ENCODE results near the gene POLDIP2.
"Not testable (repeated sequence)": the region's sequence is repeated elsewhere in the genome, so short reads cannot be mapped to it uniquely, and the experiment has no call there.

The POLDIP2 gene

DNA sequence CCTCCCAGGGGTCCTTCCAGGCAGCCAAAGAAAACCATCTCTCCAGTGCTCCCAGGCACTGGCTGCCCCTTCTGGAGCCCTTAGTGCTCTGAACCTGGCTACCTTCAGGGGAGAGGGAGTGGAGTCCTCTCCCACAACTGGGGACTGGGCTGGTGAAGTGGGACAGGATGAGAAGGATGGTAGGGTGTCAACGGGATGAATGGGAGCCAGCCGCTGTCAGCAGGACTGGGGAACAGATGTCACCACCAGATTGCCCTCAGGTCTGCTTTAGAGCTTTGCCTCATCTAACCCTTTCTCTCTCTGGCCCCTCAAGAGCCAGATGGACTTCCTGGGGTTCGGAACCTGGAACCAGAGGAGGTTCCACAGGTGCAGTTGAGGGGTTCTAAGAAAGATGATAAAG lies 8.2 kb upstream of the POLDIP2 start:
- DNase-seq (ENCODE audit: low spot score) = no peak

DNA sequence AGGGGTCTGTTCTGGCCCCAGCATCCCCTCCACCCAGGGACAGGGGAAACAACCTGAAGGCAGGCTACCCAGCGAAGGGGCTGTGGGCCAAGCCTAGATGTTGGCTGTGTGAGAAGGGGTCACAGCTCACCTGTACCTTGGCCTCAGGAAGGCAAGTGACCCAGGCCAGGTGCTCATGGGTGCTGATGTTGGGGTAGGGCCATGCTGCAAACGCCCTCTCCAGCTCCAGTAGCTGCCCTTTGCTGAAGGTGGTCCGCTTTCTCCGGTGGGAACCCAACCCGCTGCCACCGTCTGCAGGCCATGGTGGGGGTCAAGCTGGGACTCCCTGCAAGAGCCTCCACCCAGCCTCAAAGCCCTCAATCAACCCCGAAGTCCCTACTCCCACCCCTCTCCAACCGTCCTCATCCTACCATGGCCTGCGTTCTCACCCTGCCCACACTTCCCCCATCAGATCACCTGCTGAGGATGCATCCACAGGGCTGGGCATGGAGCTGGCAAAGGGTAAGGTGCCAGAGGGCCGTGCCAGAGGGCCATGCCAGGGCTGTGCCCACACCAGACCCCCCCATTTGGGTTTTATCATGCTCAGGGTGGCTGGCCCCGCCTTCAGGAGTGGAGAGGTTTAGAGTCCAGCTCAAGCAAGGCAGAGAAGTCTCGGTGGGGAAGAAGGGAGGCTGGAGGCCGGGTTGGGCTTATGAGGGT lies 7.5 kb upstream of the POLDIP2 start, which contains the start of gene SEBOX:
SEBOX (minus strand) TSS at position 535 of the 699 bp plus-strand sequence; CDS start at position 487, 48 bp downstream.
- DNase-seq (ENCODE audit: low spot score) = no peak

DNA sequence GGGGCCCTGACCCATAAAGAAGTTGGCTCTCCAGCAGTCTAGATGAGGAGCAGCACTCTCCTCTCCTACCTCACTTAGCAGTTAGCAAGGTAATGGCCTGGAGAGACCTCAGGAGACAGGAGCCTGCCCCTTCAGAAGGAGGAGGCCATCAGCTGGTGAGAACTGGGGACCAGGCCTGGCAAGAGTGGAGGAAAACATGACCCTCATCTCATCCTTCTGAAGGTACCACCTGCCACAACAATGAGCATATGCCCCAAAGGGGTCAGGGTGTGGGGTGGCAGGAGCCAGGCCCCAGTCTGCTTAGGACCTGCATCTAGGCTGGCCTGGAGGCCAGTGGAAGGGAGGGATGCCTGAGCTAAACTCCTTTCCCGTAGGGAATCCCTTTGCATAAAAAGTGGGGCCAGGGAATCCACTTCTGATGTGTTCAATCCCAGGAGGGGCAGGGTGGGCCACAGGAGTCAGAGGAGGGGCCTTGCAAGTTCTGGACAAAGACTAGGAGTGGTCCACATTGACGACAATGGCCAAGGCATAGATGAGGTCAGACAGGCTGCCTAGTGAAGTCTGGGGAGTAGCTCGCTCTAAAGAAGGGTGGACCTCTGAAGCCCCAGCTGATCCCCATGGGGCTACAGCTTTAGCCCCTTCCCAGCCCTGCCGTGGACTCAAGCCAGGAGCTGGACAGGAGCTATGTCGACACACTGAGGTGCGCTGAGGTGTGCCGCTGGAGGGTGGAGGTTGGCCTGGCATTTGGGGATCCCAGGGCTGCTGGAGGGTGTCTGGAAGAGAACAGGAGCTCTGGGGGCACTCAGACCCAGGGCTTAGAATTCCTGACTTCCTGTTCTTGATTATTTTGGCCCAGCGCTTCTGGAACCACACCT lies 6.7 kb upstream of the POLDIP2 start:
- DNase-seq (ENCODE audit: low spot score) = no peak

DNA sequence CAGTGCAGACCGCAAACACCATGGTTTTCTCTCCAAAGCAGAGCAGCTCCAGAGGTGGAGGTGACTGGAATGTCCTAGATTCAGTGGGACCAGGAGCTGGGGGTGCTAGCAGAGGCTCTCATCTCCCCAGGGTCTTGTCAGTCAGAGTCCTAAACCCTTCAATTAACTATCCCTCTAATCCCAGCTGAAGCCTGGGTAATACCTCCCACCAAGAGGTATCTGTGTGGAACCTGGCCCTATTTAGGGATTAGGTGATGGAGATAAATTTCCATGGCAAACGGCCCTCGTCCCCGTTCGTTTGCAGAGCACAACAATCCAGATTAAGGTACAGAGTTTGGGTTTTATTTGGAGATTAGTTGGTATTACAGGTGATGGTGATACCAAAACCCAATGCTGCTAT lies 5.9 kb upstream of the POLDIP2 start:
- no peak for DNase-seq (ENCODE audit: low spot score)

DNA sequence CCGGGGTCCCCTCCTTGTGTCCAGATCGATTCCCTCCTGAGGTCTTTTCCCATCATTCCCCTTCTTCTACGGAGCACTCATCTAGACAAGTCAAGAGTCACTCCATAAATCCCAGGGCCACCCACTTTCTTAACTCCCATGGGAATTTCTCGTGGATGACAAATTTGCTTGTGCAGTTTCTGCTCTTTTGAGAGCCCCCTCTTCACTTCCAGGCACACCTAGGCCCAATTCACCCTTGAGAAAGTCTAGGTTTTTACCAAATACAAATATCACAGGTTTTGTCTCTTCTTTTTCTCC lies 522 bp upstream of the POLDIP2 start:
- DNase-seq (ENCODE audit: low spot score) = no peak

DNA sequence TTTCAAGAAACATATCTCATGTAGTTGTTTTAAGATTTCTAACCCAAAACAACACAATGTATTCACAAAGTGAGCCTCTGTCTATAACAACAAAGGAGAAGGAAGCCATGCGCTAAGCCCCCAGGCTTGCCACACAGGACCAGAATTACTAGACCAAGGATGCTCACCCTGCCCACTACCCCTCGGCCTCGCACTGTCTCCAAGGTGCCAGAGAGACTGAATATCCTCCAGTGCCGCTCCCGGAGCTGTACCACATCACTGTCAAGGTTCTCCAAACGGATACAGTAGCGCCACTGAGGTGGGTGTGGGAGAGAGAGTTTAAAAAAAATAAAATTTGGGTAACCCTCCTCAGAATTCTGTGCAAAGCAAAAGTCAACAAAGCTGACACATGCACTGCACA lies 7.1 kb downstream of the POLDIP2 start:
- DNase-seq (ENCODE audit: low spot score) = no peak

DNA sequence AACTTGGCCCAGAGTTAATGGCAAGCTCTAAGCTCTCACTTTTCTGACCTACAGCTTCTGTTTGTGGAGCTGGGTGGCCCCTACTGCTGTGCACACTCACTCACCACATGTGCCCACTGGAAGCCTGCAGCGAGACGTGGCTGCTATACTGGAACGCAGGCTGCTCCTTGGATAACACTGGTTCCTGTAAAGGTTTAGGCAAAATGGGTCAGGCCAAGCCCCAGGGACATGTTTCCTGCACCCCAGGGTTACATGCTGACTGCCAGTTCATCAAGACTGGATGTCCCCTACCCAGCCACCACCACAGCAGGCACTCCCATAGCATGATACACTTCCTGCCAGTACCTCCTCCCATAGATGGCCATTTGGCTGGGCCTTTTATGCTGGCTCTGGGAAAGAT lies 8.3 kb downstream of the POLDIP2 start:
- no peak for DNase-seq (ENCODE audit: low spot score)

DNA sequence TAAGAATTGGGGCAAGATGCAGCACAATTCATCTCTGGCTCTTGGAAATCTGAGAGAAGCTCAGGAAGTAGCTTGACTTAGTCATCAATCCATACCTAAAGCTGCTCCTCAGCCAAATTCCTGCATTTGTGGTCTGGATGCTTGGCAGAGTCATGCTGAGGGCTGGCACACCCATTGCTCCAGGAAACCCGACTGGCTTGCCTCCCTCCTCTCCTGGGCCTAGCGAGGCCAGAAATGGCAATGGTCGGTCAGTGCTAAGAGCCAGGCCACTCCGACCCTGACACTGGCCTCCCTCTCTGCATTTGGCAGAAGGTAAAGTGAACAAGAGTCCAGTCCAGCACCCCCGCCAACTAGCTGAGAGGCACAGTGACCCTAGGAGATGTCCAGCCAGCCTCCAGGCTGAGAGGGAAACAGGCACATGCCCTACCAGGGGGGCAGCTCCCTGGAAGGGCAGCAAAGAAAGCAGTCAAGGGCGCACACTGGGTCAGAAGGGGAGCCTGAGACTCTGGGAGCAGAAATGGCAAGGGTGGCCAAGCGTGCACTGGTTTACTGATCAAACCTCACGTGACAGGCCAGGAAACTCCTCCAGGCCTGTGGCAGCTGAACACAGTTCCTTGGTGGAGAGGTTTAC lies 10.0 kb downstream of the POLDIP2 start:
- DNase-seq (ENCODE audit: low spot score) = no peak

DNA sequence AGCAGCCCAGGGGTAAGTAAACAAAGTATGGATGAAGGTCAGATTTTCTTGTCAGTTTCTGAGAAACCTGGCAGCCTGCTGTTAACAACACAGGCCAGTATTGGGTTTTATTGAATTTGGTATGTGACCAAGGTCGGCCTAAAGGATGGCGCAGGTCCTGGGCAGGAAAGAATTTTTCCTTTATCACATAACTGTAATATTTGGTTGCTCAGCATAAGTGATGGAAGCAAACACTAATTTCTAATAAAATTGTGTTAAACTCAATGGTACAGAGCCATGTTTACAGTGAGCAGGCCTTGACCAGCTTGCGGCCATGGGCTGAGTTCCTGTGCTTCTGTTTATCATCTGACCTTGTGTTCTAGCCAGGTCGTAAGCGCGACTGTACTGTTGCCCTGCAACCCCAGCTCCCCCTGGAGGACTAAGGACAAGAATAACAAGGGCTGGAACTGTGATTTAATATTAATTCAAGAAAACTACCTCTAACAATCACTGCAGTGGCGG lies 10.5 kb downstream of the POLDIP2 start:
- DNase-seq (ENCODE audit: low spot score) = no peak

DNA sequence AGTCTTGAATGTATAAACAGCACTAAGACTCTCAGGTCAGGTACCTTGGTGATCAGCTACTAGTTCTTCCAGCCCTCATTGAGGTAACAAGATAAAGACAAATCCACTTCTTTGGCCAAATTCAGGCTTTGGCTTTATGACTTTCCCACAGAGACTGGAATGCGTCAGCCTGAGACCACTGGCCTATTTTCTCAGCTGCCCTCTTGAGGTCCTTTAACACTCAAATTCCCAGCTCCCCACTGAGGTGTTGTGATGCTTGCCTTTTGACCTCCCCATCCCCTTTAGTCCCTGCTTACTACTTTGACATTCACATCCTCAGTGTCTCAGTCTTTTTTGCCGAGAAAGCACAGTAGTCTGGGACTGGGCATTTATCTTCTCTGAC lies 11.1 kb downstream of the POLDIP2 start:
- no peak for DNase-seq (ENCODE audit: low spot score)

DNA sequence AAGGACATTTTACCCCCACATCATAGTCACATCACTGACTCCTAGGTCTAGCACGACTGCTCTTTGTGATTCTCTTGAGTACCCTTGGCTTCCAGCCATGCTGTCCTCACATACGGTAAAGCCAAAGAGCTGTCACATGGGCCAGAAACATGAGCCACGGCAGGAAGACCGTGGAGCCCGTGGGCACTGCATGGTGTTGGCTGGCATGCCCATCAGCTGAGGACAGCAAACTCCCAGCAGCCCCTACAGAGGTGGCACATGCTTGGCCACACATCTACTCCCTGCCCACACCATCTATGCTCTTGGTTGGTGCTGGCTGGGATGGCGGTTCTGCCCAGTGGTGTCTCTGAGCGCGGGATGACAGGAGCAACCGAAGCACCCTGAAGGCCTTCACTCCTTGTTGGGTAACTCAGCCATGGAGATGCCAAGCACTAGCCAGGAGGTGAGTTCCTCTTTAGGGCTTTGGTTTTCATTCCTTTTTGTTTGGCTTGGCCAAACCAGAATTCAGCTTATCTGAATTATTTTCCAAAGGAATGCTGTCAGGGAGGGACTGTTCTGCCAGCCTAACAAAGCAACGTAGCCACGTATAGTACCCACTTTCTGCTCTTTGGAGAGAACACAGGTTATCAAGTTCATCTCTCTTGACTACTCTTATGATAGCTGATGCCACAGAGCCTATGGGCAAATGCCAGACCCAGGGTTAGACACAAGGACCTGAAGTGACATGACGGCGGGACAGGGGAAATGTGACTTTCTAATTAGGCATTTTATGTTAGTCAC lies 11.7 kb downstream of the POLDIP2 start:
- no peak for DNase-seq (ENCODE audit: low spot score)

DNA sequence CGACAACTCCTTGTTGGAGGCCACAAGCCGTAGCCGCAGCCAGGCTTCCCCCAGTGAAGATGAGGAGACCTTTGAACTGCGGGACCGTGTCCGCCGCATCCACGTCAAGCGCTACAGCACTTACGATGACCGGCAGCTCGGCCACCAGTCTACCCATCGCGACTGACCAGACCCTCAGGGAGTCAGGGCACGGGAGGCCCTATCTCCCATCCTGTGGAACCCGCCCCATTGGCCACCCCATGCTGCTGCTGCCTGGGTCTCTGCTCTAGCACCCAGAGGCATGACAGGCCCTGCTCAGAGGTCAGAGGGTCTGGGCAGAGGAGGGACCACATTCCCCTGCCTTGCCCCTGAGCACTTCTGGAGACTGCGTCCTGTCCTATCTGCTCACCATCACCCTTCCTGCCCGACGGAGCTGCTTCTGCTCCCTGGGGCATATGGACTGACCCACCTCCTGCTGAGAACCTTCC lies 12.9 kb downstream of the POLDIP2 start:
- DNase-seq (ENCODE audit: low spot score) = no peak

DNA sequence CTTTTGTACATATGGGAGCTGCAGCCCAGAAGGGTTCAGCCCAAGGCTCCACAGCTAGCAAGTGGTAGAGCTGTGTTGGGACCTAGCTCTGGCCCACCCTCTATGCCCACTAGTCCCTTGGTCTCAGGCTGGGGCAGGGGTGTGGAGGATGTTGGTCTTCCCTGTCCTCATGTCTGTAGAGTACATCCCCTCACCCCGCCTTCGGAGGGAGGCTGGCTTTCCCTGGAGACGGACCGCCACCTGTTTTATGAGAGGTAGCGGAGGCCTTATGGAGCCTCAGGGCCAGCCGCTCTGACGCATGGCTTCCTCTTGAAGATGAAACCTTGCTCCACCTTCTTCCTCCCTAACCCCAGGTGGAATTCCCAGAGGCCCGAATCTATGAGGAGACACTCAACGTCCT lies 13.3 kb downstream of the POLDIP2 start:
- no peak for DNase-seq (ENCODE audit: low spot score)

DNA sequence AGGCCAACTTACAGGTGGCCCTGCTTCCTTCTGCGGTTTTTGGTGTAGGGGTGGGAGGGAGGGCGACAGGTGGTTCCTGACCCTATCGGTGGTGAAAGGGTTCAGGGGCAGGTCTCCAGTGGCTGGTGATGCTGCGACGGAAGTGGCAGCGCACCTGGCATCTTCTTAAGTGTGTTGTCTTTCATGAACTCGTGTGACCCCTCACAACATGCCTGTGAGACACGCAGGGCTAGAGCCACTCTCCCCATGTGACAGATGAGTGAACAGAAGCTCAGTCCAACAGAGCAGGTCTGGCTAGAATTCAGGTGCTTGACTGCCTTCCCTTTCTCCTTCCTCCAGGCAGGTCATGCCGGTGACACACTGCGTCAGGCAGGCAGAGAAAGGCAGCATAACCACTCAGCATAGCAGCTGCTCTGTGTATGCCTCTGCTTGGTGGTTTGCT lies 13.8 kb downstream of the POLDIP2 start:
- no peak for DNase-seq (ENCODE audit: low spot score)

DNA sequence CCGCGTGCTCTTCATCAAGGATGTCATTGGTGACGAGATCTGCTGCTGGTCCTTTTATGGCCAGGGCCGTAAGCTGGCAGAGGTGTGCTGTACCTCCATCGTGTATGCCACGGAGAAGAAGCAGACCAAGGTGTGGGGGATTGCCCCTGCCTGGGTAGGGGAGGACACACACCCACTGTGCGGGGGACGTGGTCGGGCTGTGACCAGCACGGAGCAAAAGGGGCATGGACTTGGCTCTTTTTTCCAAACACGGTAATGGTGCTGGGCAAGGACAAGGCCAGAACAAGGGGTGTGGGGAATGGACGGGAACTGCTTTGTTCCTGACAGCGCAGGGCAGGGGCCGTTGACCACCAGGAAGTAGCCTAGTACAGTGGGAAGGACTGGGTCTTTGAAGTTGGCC lies 15.0 kb downstream of the POLDIP2 start:
- no peak for DNase-seq (ENCODE audit: low spot score)

DNA sequence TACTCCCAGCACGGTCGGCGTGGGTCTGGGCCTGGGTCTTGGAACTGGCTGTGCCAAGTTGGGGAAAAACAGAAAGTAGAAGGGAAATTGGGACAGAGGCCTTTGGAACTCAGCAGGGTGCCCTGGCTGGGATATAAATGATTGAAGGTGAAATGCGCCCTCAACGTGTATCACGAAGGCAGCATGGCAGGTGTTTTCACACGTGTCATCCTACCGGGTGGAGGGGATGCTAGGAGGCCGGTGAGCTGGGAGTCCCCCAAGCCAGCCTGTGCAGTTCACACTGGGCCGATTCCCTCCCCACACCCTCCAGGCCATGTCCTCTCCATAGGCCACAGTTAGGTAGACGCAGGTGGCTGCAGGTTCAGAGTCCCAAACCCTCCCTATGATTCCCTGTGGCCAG lies 15.8 kb downstream of the POLDIP2 start:
- DNase-seq (ENCODE audit: low spot score) = no peak

DNA sequence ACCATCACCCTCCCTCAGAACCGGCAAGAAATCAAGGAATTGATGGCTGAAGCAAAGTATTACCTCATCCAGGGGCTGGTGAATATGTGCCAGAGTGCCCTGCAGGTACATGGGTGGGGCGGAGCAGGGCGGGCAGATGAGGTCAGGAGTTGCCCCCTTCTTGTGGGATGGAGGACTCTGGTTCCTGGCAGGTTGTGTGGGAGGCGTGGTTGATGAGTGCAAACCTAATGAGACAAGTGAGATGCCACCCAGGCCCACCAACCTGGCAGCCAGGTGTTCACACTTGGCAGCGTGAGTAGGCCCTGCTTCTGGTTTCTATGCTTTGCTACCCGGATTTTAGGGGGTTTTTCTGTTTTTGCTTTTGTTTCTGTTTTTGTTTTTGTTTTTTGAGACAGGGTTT lies 17.0 kb downstream of the POLDIP2 start:
- no peak for DNase-seq (ENCODE audit: low spot score)

DNA sequence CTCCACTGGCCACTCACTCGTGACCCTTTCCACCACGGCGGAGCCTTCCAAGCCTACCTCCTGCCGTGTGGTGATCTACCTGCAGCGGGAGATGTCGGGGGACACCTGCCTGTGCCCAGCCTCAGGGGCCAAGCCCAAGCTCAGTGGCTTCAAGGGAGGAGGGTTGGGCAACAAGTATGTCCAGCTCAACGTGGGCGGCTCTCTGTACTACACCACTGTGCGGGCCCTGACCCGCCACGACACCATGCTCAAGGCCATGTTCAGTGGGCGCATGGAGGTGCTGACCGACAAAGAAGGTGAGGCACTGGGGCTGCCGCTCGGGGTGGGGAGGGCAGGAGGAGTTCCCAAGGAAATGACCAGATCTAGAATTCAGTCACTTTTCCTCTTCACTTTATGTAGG lies 17.9 kb downstream of the POLDIP2 start:
- no peak for DNase-seq (ENCODE audit: low spot score)

DNA sequence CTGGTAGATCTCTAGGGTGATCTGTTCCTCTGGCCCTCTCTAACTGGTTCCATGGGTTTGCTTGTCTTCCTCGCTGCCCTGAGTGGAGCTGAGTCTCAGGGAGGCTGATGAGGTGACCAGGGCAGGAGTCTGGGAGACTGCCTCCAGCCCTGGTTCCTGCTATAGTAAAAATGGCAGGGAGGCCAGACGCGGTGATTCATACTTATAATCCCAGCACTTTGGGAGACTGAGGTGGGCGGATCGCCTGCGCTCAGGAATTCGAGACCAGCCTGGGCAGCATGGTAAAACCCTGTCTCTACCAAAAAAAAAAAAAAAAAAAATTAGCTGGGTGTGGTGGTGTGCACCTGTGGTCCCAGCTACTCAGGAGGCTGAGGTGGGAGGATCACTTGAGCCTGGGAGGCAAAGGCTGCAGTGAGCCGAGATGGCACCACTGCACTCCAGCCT lies 18.5 kb downstream of the POLDIP2 start:
- DNase-seq (ENCODE audit: low spot score) = not testable (repeated sequence)

DNA sequence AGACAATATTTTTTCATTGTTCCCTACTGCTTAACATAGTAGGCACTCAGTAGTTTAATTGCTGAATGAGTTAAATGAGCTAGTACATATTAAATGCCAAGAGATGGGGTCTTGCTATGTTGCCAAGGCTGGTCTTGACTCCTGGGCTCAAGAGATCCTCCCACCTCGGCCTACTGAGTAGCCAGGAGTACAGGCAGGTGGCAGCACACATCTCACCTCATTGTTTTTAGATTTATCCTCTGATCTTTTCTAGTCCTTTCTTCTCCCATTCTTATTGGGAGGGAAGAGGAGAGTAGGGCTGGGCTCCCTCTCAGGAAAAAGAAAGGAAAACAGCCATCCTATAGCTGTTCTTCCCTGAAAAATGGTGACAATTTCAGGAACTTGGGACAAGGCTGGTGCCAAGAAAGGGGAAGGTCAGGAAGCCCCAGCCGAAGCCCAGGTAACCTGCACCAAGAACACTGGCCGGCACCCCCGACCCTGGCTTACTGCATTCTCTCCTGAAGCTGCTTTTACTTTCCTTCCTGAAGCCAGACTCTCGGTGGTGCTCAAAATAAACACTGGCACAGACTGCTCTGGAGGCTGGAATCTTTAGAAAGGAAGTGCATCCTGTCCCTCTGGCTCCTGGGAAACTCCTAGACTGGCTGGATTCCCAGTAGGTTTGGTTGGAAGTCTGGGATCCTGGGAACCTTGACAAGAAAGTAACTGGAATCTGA lies 19.1 kb downstream of the POLDIP2 start:
- DNase-seq (ENCODE audit: low spot score) = no peak

Data from SK-N-DZ (cell line).